ENCODE data around the gene SPATA9. TPM values are rescaled to one million over a fixed set of nuclear protein-coding genes. Genes with fewer than 3 reads are reported as not detected.

Gene SPATA9
- total and polyA plus RNA-seq, 4 donors = 0.28 to 0.49 TPM; not detected in 2

DNA sequence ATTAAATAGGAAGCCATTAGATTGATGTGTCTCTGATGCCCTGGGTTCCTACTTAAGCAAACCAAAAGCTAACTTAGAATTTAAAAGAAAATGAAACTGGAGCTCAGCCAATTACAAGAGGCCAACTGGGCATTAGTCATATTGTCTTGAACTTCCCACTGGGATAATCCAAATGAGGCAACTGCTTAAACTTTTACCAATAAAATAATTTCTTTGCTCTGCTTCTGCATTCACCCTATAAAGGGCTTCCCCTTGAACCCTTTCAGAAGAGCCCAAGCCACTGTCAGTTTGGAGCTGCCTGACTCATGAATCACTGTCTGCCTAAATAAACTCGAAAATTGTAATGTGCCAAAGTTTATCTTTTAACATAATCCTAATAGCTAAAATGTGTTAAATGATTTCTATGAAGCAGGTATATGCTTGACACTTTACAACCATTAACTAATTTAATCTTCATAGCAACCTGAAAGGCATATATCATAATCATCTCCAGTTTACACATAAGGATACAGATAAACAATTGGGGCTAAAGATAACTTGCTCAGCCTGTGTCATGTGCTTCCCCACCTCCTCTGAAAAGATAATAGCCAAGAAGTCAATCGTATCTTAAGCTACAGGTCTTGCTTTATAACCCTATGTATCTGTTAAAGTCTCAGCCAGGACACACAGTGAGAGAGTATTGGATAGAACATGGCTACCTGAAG is 51.4 kb downstream of the SPATA9 start:
- 82% methylated on average over 2 of the region's 2 CpGs for WGBS
- Histone ChIP-seq H3K27ac (ENCODE audit: low read depth in 1 of 2, low read length in 2 of 2) (no peak overlapping the region), H3K4me3 (ENCODE audit: low read depth in 1 of 3, low read length in 3 of 3) (no peak overlapping the region), H3K36me3 (ENCODE audit: control insufficient read depth in 4 of 4, insufficient read depth in 3 of 4, low read depth in 1 of 4, low read length in 3 of 4) (no peaks in the 10 kb centered on the region), H3K9ac (ENCODE audit: low read depth in 1 of 2, low read length in 2 of 2) (no peak overlapping the region), H3K4me1 (ENCODE audit: control insufficient read depth in 4 of 4, insufficient read depth in 4 of 4, low read length in 3 of 4) (no peaks in the 10 kb centered on the region), H3K27me3 (ENCODE audit: control insufficient read depth in 4 of 4, insufficient read depth in 4 of 4, low read length in 3 of 4) (no peaks in the 10 kb centered on the region), H3K9me3 (ENCODE audit: control insufficient read depth in 4 of 4, low read length in 3 of 4) (no peaks in the 10 kb centered on the region)
- TF ChIP-seq EGR1 (IDR thresholded peaks at IDR 0.05; ENCODE audit: low read depth in 2 of 2) (no peak), FOXA1 (IDR thresholded peaks at IDR 0.05) (no peak), SP1 (IDR thresholded peaks at IDR 0.05) (no peak), NR2F2 (IDR thresholded peaks at IDR 0.05) (no peak), TAF1 (conservative IDR thresholded peaks at IDR 0.05) (no peak), RAD21 (IDR thresholded peaks at IDR 0.05) (no peak), FOXA2 (IDR thresholded peaks at IDR 0.05) (no peak), JUND (IDR thresholded peaks at IDR 0.05) (no peak), HNF4A (conservative IDR thresholded peaks at IDR 0.05) (no peak), YY1 (IDR thresholded peaks at IDR 0.05) (no peak), GABPA (IDR thresholded peaks at IDR 0.05 in 1 of 2, conservative IDR thresholded peaks at IDR 0.05 in 1 of 2) (no peak), RXRA (IDR thresholded peaks at IDR 0.05) (no peak), HNF4G (IDR thresholded peaks at IDR 0.05) (no peak)
- TF ChIP-seq, protein P1, sequence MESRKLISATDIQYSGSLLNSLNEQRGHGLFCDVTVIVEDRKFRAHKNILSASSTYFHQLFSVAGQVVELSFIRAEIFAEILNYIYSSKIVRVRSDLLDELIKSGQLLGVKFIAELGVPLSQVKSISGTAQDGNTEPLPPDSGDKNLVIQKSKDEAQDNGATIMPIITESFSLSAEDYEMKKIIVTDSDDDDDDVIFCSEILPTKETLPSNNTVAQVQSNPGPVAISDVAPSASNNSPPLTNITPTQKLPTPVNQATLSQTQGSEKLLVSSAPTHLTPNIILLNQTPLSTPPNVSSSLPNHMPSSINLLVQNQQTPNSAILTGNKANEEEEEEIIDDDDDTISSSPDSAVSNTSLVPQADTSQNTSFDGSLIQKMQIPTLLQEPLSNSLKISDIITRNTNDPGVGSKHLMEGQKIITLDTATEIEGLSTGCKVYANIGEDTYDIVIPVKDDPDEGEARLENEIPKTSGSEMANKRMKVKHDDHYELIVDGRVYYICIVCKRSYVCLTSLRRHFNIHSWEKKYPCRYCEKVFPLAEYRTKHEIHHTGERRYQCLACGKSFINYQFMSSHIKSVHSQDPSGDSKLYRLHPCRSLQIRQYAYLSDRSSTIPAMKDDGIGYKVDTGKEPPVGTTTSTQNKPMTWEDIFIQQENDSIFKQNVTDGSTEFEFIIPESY (IDR thresholded peaks at IDR 0.05) = no peak
- TF ChIP-seq, protein P2, sequence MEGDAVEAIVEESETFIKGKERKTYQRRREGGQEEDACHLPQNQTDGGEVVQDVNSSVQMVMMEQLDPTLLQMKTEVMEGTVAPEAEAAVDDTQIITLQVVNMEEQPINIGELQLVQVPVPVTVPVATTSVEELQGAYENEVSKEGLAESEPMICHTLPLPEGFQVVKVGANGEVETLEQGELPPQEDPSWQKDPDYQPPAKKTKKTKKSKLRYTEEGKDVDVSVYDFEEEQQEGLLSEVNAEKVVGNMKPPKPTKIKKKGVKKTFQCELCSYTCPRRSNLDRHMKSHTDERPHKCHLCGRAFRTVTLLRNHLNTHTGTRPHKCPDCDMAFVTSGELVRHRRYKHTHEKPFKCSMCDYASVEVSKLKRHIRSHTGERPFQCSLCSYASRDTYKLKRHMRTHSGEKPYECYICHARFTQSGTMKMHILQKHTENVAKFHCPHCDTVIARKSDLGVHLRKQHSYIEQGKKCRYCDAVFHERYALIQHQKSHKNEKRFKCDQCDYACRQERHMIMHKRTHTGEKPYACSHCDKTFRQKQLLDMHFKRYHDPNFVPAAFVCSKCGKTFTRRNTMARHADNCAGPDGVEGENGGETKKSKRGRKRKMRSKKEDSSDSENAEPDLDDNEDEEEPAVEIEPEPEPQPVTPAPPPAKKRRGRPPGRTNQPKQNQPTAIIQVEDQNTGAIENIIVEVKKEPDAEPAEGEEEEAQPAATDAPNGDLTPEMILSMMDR (IDR thresholded peaks at IDR 0.05; ENCODE audit: low read depth, low read length, missing input control) = no peak
- TF ChIP-seq, protein P3, sequence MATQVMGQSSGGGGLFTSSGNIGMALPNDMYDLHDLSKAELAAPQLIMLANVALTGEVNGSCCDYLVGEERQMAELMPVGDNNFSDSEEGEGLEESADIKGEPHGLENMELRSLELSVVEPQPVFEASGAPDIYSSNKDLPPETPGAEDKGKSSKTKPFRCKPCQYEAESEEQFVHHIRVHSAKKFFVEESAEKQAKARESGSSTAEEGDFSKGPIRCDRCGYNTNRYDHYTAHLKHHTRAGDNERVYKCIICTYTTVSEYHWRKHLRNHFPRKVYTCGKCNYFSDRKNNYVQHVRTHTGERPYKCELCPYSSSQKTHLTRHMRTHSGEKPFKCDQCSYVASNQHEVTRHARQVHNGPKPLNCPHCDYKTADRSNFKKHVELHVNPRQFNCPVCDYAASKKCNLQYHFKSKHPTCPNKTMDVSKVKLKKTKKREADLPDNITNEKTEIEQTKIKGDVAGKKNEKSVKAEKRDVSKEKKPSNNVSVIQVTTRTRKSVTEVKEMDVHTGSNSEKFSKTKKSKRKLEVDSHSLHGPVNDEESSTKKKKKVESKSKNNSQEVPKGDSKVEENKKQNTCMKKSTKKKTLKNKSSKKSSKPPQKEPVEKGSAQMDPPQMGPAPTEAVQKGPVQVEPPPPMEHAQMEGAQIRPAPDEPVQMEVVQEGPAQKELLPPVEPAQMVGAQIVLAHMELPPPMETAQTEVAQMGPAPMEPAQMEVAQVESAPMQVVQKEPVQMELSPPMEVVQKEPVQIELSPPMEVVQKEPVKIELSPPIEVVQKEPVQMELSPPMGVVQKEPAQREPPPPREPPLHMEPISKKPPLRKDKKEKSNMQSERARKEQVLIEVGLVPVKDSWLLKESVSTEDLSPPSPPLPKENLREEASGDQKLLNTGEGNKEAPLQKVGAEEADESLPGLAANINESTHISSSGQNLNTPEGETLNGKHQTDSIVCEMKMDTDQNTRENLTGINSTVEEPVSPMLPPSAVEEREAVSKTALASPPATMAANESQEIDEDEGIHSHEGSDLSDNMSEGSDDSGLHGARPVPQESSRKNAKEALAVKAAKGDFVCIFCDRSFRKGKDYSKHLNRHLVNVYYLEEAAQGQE (IDR thresholded peaks at IDR 0.05) = no peak
- TF ChIP-seq, protein P4, sequence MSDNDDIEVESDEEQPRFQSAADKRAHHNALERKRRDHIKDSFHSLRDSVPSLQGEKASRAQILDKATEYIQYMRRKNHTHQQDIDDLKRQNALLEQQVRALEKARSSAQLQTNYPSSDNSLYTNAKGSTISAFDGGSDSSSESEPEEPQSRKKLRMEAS (IDR thresholded peaks at IDR 0.05) = no peak
- TF ChIP-seq, protein P5, sequence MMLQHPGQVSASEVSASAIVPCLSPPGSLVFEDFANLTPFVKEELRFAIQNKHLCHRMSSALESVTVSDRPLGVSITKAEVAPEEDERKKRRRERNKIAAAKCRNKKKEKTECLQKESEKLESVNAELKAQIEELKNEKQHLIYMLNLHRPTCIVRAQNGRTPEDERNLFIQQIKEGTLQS (IDR thresholded peaks at IDR 0.05) = no peak
- DNase-seq (ENCODE audit: low spot score) = no peak

All from liver (tissue), 9 donors.